Dendritic cell treated with granulocyte-macrophage colony-stimulating factor and Interleukin-4, amounts not matched to agents 40 ng/mL and 50 ng/mL, for 4 days (primary cell): ENCODE results near the gene OTUB1.
"Not testable (repeated sequence)": the region's sequence is repeated elsewhere in the genome, so short reads cannot be mapped to it uniquely, and the experiment has no call there.

Experiments used
- H3K27ac Mint-ChIP-seq: one replicate; pipeline ENCODE4 v1.8.0; 2022; ENCODE audit warnings: mild to moderate bottlenecking, mixed read lengths
- H3K27me3 Mint-ChIP-seq: one replicate; pipeline ENCODE4 v1.8.0; 2022; ENCODE audit warnings: mild to moderate bottlenecking, mixed read lengths
- H3K36me3 Mint-ChIP-seq: one replicate; pipeline ENCODE4 v1.8.0; 2022; ENCODE audit warnings: low read depth, mixed read lengths
- H3K4me1 Mint-ChIP-seq: one replicate; pipeline ENCODE4 v1.8.0; 2022; ENCODE audit warnings: low read depth, mixed read lengths
- H3K4me3 Mint-ChIP-seq: one replicate; pipeline ENCODE4 v1.8.0; 2022; ENCODE audit warnings: mild to moderate bottlenecking, moderate library complexity, mixed read lengths
- H3K9me3 Mint-ChIP-seq: one replicate; pipeline ENCODE4 v1.8.0; 2022; ENCODE audit warnings: mixed read lengths
- intact Hi-C: fragments of 100-400 bp; cut with micrococcal nuclease; formaldehyde crosslinking; loops from one replicate; pipeline ENCODE4 v1.15.0; 2022

The OTUB1 gene

GRCh38 chr11:63961608-63962412 is 24.4 kb upstream of the OTUB1 start:
- Mint-ChIP-seq H3K36me3 (peaks cover 6% of the 10 kb centered on the region), H3K27me3 (peaks cover 6% of the 10 kb centered on the region), H3K4me3 (no peak overlapping the region), H3K27ac (no peak overlapping the region), H3K9me3 (no peaks in the 10 kb centered on the region), H3K4me1 (no peaks in the 10 kb centered on the region)
- intact Hi-C loops, result no loop called here

GRCh38 chr11:63963895-63964294 is 22.3 kb upstream of the OTUB1 start:
- H3K36me3 Mint-ChIP-seq, H3K4me1 Mint-ChIP-seq, intact Hi-C loops, H3K4me3 Mint-ChIP-seq, H3K27me3 Mint-ChIP-seq, H3K9me3 Mint-ChIP-seq, H3K27ac Mint-ChIP-seq: not testable (repeated sequence)

- Mint-ChIP-seq H3K36me3 (no peaks in the 10 kb centered on the region), H3K27ac (no peak overlapping the region), H3K4me1 (peaks cover 8% of the 10 kb centered on the region), H3K9me3 (no peaks in the 10 kb centered on the region), H3K4me3 (no peak overlapping the region), H3K27me3 (peaks cover 7% of the 10 kb centered on the region)
- intact Hi-C loops, result no loop called here
Measured at GRCh38 chr11:63966444-63966843, 19.8 kb upstream of the OTUB1 start.

- Mint-ChIP-seq H3K4me1 (peaks cover 18% of the 10 kb centered on the region), H3K27ac (no peak overlapping the region), H3K27me3 (peaks cover 3% of the 10 kb centered on the region), H3K36me3 (peaks cover 3% of the 10 kb centered on the region), H3K9me3 (no peaks in the 10 kb centered on the region), H3K4me3 (no peak overlapping the region)
- intact Hi-C loops, result no loop called here
Measured at GRCh38 chr11:63969461-63969860, 16.8 kb upstream of the OTUB1 start.

GRCh38 chr11:63970902-63971301 is 15.3 kb upstream of the OTUB1 start:
- H3K4me3 Mint-ChIP-seq, result no peak overlapping the region
- peak overlapping the region; percentile 34 for H3K27ac Mint-ChIP-seq
- H3K4me1 Mint-ChIP-seq, result peaks cover 26% of the 10 kb centered on the region
- intact Hi-C loops, result no loop called here
- H3K27me3 Mint-ChIP-seq, result peaks cover 3% of the 10 kb centered on the region
- peaks cover 12% of the 10 kb centered on the region for H3K36me3 Mint-ChIP-seq
- no peaks in the 10 kb centered on the region for H3K9me3 Mint-ChIP-seq

GRCh38 chr11:63973912-63974258 is 12.4 kb upstream of the OTUB1 start:
- Mint-ChIP-seq H3K36me3 (peaks cover 39% of the 10 kb centered on the region), H3K4me3 (peak overlapping the region; percentile 34), H3K4me1 (peaks cover 47% of the 10 kb centered on the region), H3K27ac (peak overlapping the region; percentile 99)
- intact Hi-C loops, result loop anchor here (1.0 kb wide), 1 partner anchor 12 kb away; the partner anchor contains the start of gene OTUB1
- H3K27me3 Mint-ChIP-seq, H3K9me3 Mint-ChIP-seq: not testable (repeated sequence)

- peaks cover 2% of the 10 kb centered on the region for H3K27me3 Mint-ChIP-seq
- peaks cover 47% of the 10 kb centered on the region for H3K4me1 Mint-ChIP-seq
- H3K27ac Mint-ChIP-seq, result peak within 1 kb of the TSS; percentile 99
- intact Hi-C loops, result loop anchor here (1.0 kb wide), 1 partner anchor 12 kb away; the partner anchor contains the start of gene OTUB1
- H3K9me3 Mint-ChIP-seq, result no peaks in the 10 kb centered on the region
- peaks cover 45% of the 10 kb centered on the region for H3K36me3 Mint-ChIP-seq
- peak within 1 kb of the TSS; percentile 99 for H3K4me3 Mint-ChIP-seq
Measured at GRCh38 chr11:63974259-63975143, 11.7 kb upstream of the OTUB1 start, which contains the start of gene COX8A. Gene COX8A, plus strand, starts transcription at chr11:63974620. Its CDS starts 61 bp downstream, at chr11:63974681.

- Mint-ChIP-seq H3K27ac (peak overlapping the region; percentile 8), H3K4me1 (peaks cover 50% of the 10 kb centered on the region), H3K4me3 (no peak overlapping the region), H3K36me3 (peaks cover 48% of the 10 kb centered on the region), H3K27me3 (no peaks in the 10 kb centered on the region), H3K9me3 (no peaks in the 10 kb centered on the region)
- intact Hi-C loops, result no loop called here
Measured at GRCh38 chr11:63978551-63979239, 7.5 kb upstream of the OTUB1 start.

GRCh38 chr11:63979426-63979825 is 6.8 kb upstream of the OTUB1 start:
- Mint-ChIP-seq H3K27ac (peak overlapping the region; percentile 8), H3K4me3 (no peak overlapping the region), H3K4me1 (peaks cover 46% of the 10 kb centered on the region), H3K36me3 (peaks cover 46% of the 10 kb centered on the region), H3K27me3 (no peaks in the 10 kb centered on the region), H3K9me3 (no peaks in the 10 kb centered on the region)
- intact Hi-C loops, result no loop called here

- intact Hi-C loops, result loop anchor here (1.0 kb wide), 1 partner anchor 11 kb away; the partner anchor contains the start of gene COX8A
- Mint-ChIP-seq H3K36me3 (peaks cover 42% of the 10 kb centered on the region), H3K27ac (peak overlapping the region; percentile 97), H3K4me3 (peak overlapping the region; percentile 96), H3K27me3 (no peaks in the 10 kb centered on the region), H3K4me1 (peaks cover 44% of the 10 kb centered on the region), H3K9me3 (no peaks in the 10 kb centered on the region)
Measured at GRCh38 chr11:63985812-63986155, 454 bp upstream of the OTUB1 start.

- H3K27ac Mint-ChIP-seq, result peak overlapping the region; percentile 97
- no peaks in the 10 kb centered on the region for H3K9me3 Mint-ChIP-seq
- intact Hi-C loops, result loop anchor here (1.0 kb wide), 1 partner anchor 13 kb away; the partner anchor contains the start of gene COX8A
- H3K27me3 Mint-ChIP-seq, result no peaks in the 10 kb centered on the region
- H3K4me1 Mint-ChIP-seq, result peaks cover 42% of the 10 kb centered on the region
- peak overlapping the region; percentile 96 for H3K4me3 Mint-ChIP-seq
- peaks cover 54% of the 10 kb centered on the region for H3K36me3 Mint-ChIP-seq
Measured at GRCh38 chr11:63986932-63987513, 785 bp downstream of the OTUB1 start.

GRCh38 chr11:63991558-63991957 is 5.3 kb downstream of the OTUB1 start:
- H3K4me3 Mint-ChIP-seq, result no peak overlapping the region

GRCh38 chr11:63993100-63993499 is 6.9 kb downstream of the OTUB1 start:
- peak overlapping the region; percentile 71 for H3K27ac Mint-ChIP-seq
- peaks cover 97% of the 10 kb centered on the region for H3K36me3 Mint-ChIP-seq
- intact Hi-C loops, result no loop called here

More at GRCh38 chr11:63991558-63991957, 5.3 kb downstream of the OTUB1 start:
- Mint-ChIP-seq H3K27ac (no peak overlapping the region), H3K9me3 (no peaks in the 10 kb centered on the region), H3K27me3 (no peaks in the 10 kb centered on the region), H3K36me3 (peaks cover 90% of the 10 kb centered on the region), H3K4me1 (peaks cover 68% of the 10 kb centered on the region)
- intact Hi-C loops, result no loop called here

More at GRCh38 chr11:63993100-63993499, 6.9 kb downstream of the OTUB1 start:
- Mint-ChIP-seq H3K4me3 (no peak overlapping the region), H3K9me3 (no peaks in the 10 kb centered on the region), H3K4me1 (peaks cover 69% of the 10 kb centered on the region), H3K27me3 (peaks cover 11% of the 10 kb centered on the region)
